NB4 (cell line): ENCODE measurements around the gene ALPL.

Experiments
- MYC ChIP-seq: IDR thresholded peaks from 2 replicates; pipeline ENCODE4 v1.6.1; 2011; ENCODE audit warnings: low read depth, low read length
- POLR2A ChIP-seq: IDR thresholded peaks from 2 replicates; pipeline ENCODE4 v1.6.1; 2011; ENCODE audit warnings: mild to moderate bottlenecking; ENCODE audit not compliant: insufficient read length; ENCODE audit errors: extremely low read depth
- TF ChIP-seq, protein P1 (sequence below): IDR thresholded peaks from one replicate; pipeline ENCODE4 v1.5.1; 2012; ENCODE audit warnings: low read depth, low read length
- TF ChIP-seq, protein P2 (sequence below): IDR thresholded peaks from 2 replicates; pipeline ENCODE4 v1.6.1; 2011; ENCODE audit warnings: low read depth, low read length

DNA sequence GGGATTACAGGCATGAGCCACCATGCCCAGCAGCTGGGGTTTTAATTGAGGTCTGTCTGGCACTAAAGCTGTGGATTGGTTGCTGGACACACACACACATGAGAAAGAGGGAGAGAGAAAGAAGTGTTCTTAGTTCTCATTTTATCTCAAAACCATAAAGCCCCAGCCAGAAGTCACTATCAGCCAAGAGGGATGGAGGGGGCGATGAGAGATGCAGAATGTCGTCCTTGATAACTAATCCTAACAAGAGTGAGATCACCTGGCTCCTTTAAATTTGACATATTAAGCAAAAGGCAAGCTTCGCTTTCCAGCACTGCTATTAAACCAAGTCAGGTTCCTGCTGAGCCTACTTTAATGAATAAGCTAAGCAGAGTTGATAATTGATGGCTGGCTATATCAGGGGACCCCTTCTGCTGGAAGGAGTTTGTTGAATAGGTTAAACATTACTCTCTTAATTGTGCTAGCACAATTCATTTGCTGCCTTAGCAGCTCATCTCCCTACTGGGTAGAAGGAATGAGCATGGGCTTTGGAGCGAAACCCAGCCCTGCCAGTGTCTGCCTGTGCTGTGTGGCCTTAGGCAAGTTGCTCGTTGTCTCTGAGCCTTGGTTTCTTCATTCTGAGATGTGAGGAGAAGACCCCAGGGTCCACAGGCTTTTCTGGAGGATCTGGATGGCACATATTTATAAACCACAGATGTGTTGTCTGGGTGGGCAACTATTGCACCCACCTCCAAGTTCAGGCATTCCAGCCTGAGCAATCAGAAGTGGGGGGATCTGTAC, 50.8 kb downstream of the ALPL start:
- TF ChIP-seq, protein P1, sequence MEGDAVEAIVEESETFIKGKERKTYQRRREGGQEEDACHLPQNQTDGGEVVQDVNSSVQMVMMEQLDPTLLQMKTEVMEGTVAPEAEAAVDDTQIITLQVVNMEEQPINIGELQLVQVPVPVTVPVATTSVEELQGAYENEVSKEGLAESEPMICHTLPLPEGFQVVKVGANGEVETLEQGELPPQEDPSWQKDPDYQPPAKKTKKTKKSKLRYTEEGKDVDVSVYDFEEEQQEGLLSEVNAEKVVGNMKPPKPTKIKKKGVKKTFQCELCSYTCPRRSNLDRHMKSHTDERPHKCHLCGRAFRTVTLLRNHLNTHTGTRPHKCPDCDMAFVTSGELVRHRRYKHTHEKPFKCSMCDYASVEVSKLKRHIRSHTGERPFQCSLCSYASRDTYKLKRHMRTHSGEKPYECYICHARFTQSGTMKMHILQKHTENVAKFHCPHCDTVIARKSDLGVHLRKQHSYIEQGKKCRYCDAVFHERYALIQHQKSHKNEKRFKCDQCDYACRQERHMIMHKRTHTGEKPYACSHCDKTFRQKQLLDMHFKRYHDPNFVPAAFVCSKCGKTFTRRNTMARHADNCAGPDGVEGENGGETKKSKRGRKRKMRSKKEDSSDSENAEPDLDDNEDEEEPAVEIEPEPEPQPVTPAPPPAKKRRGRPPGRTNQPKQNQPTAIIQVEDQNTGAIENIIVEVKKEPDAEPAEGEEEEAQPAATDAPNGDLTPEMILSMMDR, result no peak
- TF ChIP-seq POLR2A, result no peak
- TF ChIP-seq, protein P2, sequence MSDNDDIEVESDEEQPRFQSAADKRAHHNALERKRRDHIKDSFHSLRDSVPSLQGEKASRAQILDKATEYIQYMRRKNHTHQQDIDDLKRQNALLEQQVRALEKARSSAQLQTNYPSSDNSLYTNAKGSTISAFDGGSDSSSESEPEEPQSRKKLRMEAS, result no peak
- no peak for TF ChIP-seq MYC
